ENCODE measurements around the gene PARD3. TPM values are rescaled to one million over a fixed set of nuclear protein-coding genes. Genes with fewer than 3 reads are reported as not detected.
A peak's percentile ranks its signal among the peaks of the same experiment; 100 is the strongest.

Gene PARD3
- total and polyA plus RNA-seq, 7 donors: 20.2 to 84.4 (median 53.4) TPM

- WGBS, 3 donors: 80 to 87% (median 86%) methylated on average over 11 of the region's 11 CpGs
- no peak for DNase-seq
- H3K36me3 ChIP-seq (ENCODE audit: insufficient read depth in 1 of 2, low read depth in 1 of 2): no peaks in the 10 kb centered on the region
- H3K9me3 ChIP-seq: no peaks in the 10 kb centered on the region
- H3K27ac ChIP-seq: no peak overlapping the region
- TF ChIP-seq CTCF (IDR thresholded peaks at IDR 0.05): no peak
- ATAC-seq: no peak
- no peaks in the 10 kb centered on the region for H3K27me3 ChIP-seq (ENCODE audit: insufficient read depth in 3 of 3, low read length in 2 of 3)
- intact Hi-C loops (cut with DNase I): no loop called here
- H3K4me1 ChIP-seq: no peaks in the 10 kb centered on the region
- H3K4me3 ChIP-seq: no peak overlapping the region
These were observed 651.8 kb downstream of the PARD3 start for GRCh38 chr10:34163075-34163905.

- 70 to 82% (median 75%) methylated on average over 7 of the region's 7 CpGs for WGBS, 3 donors
These were observed 653.2 kb downstream of the PARD3 start for GRCh38 chr10:34161777-34162370.

GRCh38 chr10:34160595-34160994 is 654.5 kb downstream of the PARD3 start:
- H3K36me3 ChIP-seq (ENCODE audit: insufficient read depth in 1 of 2, low read depth in 1 of 2): no peaks in the 10 kb centered on the region
- 98 to 99% (median 99%) methylated on average over 3 of the region's 3 CpGs for WGBS, 3 donors
- peaks cover 9% of the 10 kb centered on the region for H3K4me1 ChIP-seq
- no peak overlapping the region for H3K27ac ChIP-seq
- no peaks in the 10 kb centered on the region for H3K27me3 ChIP-seq (ENCODE audit: insufficient read depth in 3 of 3, low read length in 2 of 3)
- ATAC-seq (no peak), DNase-seq (no peak)
- H3K9me3 ChIP-seq: no peaks in the 10 kb centered on the region
- intact Hi-C loops (cut with DNase I): no loop called here
- H3K4me3 ChIP-seq: no peak overlapping the region
- no peak for TF ChIP-seq CTCF (IDR thresholded peaks at IDR 0.05)

More at GRCh38 chr10:34161777-34162370, 653.2 kb downstream of the PARD3 start:
- intact Hi-C loops (cut with DNase I): no loop called here
- ATAC-seq (no peak), DNase-seq (no peak)
- Histone ChIP-seq H3K4me3 (no peak overlapping the region), H3K9me3 (no peaks in the 10 kb centered on the region), H3K27ac (no peak overlapping the region), H3K27me3 (ENCODE audit: insufficient read depth in 3 of 3, low read length in 2 of 3) (no peaks in the 10 kb centered on the region), H3K4me1 (peaks cover 7% of the 10 kb centered on the region), H3K36me3 (ENCODE audit: insufficient read depth in 1 of 2, low read depth in 1 of 2) (no peaks in the 10 kb centered on the region)
- no peak for TF ChIP-seq CTCF (IDR thresholded peaks at IDR 0.05)

GRCh38 chr10:34157501-34157900 is 657.6 kb downstream of the PARD3 start:
- no peak for TF ChIP-seq CTCF (IDR thresholded peaks at IDR 0.05)
- Histone ChIP-seq H3K4me1 (peaks cover 9% of the 10 kb centered on the region), H3K36me3 (ENCODE audit: insufficient read depth in 1 of 2, low read depth in 1 of 2) (no peaks in the 10 kb centered on the region), H3K27me3 (ENCODE audit: insufficient read depth in 3 of 3, low read length in 2 of 3) (no peaks in the 10 kb centered on the region), H3K9me3 (no peaks in the 10 kb centered on the region), H3K27ac (no peak overlapping the region), H3K4me3 (no peak overlapping the region)
- DNase-seq (no peak), ATAC-seq (peak in 1 of 4 donors; percentile 13)
- intact Hi-C loops (cut with DNase I): no loop called here
- WGBS, 3 donors: 83 to 94% (median 88%) methylated on average over 1 of the region's 1 CpG
